Measurements from ENCODE around the gene FAAH2.
"Not testable (repeated sequence)": the region's sequence is repeated elsewhere in the genome, so short reads cannot be mapped to it uniquely, and the experiment has no call there.

The FAAH2 gene, protein sequence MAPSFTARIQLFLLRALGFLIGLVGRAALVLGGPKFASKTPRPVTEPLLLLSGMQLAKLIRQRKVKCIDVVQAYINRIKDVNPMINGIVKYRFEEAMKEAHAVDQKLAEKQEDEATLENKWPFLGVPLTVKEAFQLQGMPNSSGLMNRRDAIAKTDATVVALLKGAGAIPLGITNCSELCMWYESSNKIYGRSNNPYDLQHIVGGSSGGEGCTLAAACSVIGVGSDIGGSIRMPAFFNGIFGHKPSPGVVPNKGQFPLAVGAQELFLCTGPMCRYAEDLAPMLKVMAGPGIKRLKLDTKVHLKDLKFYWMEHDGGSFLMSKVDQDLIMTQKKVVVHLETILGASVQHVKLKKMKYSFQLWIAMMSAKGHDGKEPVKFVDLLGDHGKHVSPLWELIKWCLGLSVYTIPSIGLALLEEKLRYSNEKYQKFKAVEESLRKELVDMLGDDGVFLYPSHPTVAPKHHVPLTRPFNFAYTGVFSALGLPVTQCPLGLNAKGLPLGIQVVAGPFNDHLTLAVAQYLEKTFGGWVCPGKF

GRCh38 chrX:57286507-57287251 lies at the start of gene FAAH2:
Gene FAAH2, plus strand, starts transcription at chrX:57286706. Its CDS starts 120 bp downstream, at chrX:57286826.
- peak; percentile 7 to 30 (median 16) for DNase-seq (ENCODE audit: low read depth in 4 of 4, low spot score in 1 of 4)

- no peak for DNase-seq (ENCODE audit: low read depth in 4 of 4, low spot score in 1 of 4)
Measured at GRCh38 chrX:57241967-57242366, 44.5 kb upstream of the FAAH2 start.

DNA sequence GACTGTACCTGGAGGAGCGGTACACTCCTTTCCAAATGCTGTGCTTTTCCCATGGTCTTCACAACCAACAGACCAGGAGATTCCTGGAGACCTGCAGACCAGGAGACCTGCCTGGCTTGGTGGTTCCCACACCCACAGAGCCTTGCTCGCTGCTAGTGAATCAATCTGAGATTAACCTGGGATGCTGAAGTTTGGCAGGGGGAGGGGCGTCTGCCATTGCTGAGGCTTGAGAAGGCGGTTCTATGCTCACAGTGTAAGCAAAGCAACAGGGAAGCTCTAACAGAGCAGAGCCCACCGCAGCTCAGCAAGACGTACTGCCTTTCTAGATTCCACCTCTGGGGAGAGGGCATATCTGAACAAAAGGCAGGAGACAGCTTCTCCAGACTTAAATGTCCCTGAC lies 34.5 kb upstream of the FAAH2 start:
- no peak for DNase-seq (ENCODE audit: low read depth in 4 of 4, low spot score in 1 of 4)

- DNase-seq (ENCODE audit: low read depth in 4 of 4, low spot score in 1 of 4), result no peak
Measured at GRCh38 chrX:57265126-57265525, 21.4 kb upstream of the FAAH2 start.

DNA sequence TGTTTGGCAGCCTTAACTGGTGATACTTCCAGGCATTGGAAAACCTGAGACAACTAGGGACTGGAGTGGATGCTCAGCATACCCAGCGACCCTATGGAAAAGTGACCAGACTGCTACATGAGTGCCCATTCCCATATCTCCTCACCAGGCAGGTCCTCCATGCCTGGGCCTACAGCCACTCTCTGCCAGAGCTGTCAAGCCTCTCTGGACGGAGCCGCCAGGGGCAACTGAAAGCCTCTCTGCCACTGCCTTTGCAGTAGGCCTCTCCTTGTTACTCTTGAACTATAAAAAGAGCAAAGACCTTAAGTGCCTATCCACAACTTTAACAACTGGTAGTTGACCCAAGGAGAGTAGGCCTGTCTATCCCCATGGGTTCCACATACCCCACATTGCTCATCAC lies 20.2 kb upstream of the FAAH2 start:
- no peak for DNase-seq (ENCODE audit: low read depth in 4 of 4, low spot score in 1 of 4)

DNA sequence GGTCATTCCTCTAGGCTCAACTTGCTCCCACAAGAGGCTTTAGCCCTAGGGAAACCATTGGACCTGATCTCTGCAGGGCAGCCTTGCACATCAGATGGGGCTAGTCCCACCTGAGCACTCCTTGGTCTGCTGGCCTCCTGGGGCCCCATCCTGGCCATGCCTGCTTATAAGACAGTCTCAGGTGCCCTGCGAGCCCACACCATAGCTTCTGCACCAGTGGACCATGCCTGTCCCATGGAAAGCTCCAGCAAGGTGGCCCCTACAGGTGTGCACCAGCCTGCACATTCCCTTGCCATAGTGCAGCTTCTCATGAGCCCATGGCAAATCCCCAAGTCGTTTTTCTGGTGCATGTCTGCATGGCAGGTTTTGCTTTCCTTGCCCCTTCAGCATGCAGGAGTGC lies 19.6 kb upstream of the FAAH2 start:
- DNase-seq (ENCODE audit: low read depth in 4 of 4, low spot score in 1 of 4), result no peak

DNA sequence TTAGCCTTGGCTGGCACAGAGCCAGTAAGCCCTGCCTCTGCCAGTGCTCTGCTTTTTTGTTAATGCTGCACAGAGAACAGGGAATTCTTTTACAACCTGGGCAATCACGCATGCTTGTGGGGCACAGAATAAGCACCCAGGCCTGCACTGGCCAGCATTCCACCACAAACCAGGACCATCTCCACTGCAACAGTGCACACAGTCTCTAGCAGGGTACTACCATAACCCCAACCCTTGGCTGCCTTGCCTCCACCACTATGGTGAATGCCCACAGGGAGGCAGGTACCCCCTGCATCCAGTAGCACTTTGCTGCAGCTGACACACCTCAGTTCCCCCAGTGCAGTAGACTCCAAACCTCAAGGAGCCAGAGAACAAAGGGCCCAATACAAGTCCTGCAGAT lies 19.2 kb upstream of the FAAH2 start:
- DNase-seq (ENCODE audit: low read depth in 4 of 4, low spot score in 1 of 4), result no peak

DNA sequence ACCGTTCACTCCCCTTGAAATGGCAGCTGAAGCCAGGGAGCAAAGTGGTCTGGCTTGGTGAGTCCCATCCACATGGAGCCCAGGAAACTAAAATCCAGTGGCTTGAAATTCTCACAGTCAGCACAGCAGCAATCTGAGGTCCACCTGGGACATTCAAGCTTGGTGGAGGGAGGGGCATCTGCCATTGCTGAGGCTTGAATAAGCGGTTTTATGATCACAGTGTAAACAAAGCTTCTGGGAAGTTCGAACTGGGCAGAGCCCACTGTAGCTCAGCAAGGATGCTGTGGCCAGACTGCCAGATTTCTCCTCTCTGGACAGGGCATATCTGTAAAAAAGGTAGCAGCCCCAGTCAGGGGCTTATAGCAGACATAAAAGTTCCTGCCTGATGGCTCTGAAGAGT lies 15.5 kb upstream of the FAAH2 start:
- DNase-seq (ENCODE audit: low read depth in 4 of 4, low spot score in 1 of 4), result no peak

GRCh38 chrX:57282568-57282967 lies 3.9 kb upstream of the FAAH2 start:
- DNase-seq (ENCODE audit: low read depth in 4 of 4, low spot score in 1 of 4), result no peak

DNA sequence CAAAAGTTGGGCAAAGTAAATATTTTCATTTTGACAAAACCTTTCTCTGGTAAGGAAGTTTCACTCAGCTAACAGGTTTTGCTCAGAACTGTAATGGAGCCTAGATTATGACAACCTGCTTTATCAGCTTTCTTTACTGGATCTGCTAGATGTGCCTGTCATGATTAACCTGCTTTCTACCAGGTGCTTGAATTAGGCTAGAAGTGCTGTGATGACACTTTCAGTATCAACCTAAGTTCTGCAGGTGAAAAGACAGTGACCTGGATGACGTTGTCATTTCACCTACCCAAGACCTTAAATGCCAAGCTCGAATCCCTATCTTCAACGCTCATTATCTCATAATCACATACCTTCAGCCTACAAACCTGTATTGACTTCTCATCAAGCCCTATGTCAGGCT lies 1.5 kb upstream of the FAAH2 start:
- no peak for DNase-seq (ENCODE audit: low read depth in 4 of 4, low spot score in 1 of 4)

- no peak for DNase-seq (ENCODE audit: low read depth in 4 of 4, low spot score in 1 of 4)
Measured at GRCh38 chrX:57289089-57289488, 2.6 kb downstream of the FAAH2 start.

GRCh38 chrX:57294961-57295360 lies 8.5 kb downstream of the FAAH2 start:
- DNase-seq (ENCODE audit: low read depth in 4 of 4, low spot score in 1 of 4), result no peak

- DNase-seq (ENCODE audit: low read depth in 4 of 4, low spot score in 1 of 4), result not testable (repeated sequence)
Measured at GRCh38 chrX:57295679-57296078, 9.2 kb downstream of the FAAH2 start.

DNA sequence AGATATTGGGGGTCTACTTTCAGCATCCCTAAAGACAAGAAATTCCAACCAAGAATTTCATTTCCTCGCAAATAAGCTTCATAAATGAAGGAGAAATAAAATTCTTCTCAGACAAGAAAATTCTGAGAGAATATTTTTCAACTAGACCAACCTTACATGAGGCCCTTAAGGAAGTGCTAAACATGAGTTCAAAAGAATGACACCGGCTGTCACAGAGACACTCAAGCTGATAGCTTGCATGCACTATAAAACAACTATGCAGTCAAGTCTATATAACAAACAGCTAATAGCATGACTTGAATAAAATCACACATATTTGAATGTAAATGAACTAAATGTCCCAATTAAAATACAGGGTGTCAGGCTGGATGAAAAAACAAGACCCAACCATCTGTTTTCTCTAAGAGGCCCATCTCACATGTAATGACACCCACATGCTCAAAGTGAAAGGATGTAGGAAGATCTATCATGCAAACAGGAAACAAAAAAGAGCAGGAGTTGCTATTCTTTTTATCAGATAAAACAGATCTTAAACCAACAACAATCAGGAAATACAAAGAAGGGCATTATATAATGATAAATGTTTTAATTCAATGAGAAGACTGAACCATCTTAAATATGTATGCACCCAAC lies 27.2 kb downstream of the FAAH2 start:
- DNase-seq (ENCODE audit: low read depth in 4 of 4, low spot score in 1 of 4), result no peak

GRCh38 chrX:57329008-57329407 lies 42.5 kb downstream of the FAAH2 start:
- DNase-seq (ENCODE audit: low read depth in 4 of 4, low spot score in 1 of 4), result no peak

DNA sequence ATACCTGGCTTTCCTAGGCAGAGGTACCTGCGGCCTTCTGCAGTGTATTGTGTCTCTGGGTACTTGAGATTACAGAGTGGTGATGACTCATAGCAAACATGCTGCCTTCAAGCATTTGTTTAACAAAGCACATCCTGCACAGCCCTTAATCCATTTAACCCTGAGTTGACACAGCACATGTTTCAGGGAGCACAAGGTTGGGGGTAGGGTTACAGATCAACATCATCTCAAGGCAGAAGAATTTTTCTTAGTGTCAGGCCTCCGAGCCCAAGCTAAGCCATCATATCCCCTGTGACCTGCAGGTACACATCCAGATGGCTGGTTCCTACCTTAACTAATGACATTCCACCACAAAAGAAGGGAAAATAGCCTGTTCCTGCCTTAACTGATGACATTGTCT lies 49.3 kb downstream of the FAAH2 start:
- DNase-seq (ENCODE audit: low read depth in 4 of 4, low spot score in 1 of 4), result not testable (repeated sequence)

GRCh38 chrX:57353472-57354132 lies 67.1 kb downstream of the FAAH2 start:
- DNase-seq (ENCODE audit: low read depth in 4 of 4, low spot score in 1 of 4), result no peak

- no peak for DNase-seq (ENCODE audit: low read depth in 4 of 4, low spot score in 1 of 4)
Measured at GRCh38 chrX:57364145-57364544, 77.6 kb downstream of the FAAH2 start.

- DNase-seq (ENCODE audit: low read depth in 4 of 4, low spot score in 1 of 4), result no peak
Measured at GRCh38 chrX:57366430-57366829, 79.9 kb downstream of the FAAH2 start.

DNA sequence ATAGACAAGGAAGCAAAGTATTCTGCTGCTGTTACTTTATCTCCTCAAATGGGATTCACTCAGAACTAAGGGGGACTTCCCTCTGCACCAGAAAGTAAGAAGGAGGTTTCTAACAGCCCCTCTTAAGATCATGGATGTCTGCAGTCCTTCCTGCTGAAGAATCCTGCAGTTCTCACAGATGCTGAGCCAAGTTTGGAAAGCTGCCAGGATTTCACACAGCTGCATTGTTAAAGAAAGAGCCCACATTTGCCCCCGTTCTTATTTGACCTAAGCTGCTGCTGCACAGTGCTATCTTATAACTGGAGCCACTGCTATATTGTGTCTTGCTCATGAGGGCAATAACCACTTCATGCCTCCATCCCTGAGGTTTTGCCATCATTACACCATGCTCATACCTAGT lies 81.1 kb downstream of the FAAH2 start:
- DNase-seq (ENCODE audit: low read depth in 4 of 4, low spot score in 1 of 4), result no peak

GRCh38 chrX:57368158-57368557 lies 81.7 kb downstream of the FAAH2 start:
- no peak for DNase-seq (ENCODE audit: low read depth in 4 of 4, low spot score in 1 of 4)

All from stimulated activated CD4-positive, alpha-beta T cell treated with anti-CD3 and anti-CD28 coated beads, Interleukin-1b, Interleukin-23, amount 100 ng/mL, for 24 hours (primary cell).